ENCODE data around the gene CNIH1.
"Not testable (repeated sequence)": the region's sequence is repeated elsewhere in the genome, so short reads cannot be mapped to it uniquely, and the experiment has no call there.

Gene CNIH1

DNA sequence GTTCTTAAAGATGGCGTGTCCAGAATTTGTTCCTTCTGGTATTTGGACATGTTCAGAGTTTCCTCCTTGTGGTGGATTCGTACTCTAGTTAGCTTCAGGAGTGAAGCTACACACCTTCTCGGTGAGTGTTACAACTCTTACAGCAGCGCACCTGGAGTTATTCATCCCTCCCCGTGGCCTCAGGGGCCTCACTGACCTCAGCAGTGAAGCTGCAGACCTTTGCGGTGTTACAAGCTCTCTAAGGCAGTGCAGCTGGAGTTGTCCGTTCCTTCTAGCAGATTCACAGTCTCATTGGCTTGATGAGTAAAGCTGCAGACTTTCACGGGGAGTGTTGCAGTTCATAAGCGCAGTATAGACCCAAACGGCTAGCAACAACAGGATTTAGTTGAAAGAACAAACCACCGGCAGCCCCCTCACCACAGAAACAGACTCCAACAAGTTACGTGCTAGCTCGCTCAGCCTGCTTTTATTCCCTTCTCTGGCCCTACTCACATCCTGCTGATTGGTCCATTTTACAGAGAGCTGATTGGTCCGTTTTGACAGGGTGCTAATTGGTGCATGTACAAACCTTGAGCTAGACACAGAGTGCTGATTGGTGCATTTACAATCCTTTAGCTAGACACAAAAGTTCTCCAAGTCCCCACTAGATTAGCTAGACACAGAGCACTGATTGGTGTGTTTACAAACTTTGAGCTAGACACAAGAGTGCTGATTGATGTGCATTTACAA, 48.9 kb downstream of the CNIH1 start:
- H3K4me1 Mint-ChIP-seq: peaks cover 1% of the 10 kb centered on the region
- H3K27ac Mint-ChIP-seq: no peak overlapping the region
- no peaks in the 10 kb centered on the region for H3K36me3 Mint-ChIP-seq
- no peak overlapping the region for H3K4me3 Mint-ChIP-seq
- H3K9me3 Mint-ChIP-seq: no peaks in the 10 kb centered on the region
- peaks cover 32% of the 10 kb centered on the region for H3K27me3 Mint-ChIP-seq
- ATAC-seq: no peak

DNA sequence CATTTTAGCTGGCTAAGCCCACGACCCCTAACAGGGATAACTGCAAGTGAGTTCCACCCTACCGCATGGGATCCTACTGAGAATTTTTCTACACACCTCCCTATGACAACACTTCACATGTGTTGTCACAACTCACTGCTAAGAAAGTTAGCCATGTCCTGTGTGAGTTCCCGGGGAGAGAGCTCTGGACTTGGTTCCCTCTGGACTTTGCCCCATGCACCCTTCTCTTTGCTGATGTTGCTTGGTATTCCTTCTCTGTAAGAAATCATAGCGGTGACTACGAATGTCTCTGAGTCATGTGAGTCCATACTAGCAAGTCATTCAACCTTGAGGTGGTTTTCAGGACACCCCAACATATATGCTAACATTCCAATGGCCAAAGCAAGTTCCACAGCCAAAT, 53.8 kb downstream of the CNIH1 start:
- no peaks in the 10 kb centered on the region for H3K9me3 Mint-ChIP-seq
- H3K4me3 Mint-ChIP-seq: no peak overlapping the region
- H3K4me1 Mint-ChIP-seq: no peaks in the 10 kb centered on the region
- H3K27ac Mint-ChIP-seq: no peak overlapping the region
- ATAC-seq: no peak
- peaks cover 41% of the 10 kb centered on the region for H3K27me3 Mint-ChIP-seq
- no peaks in the 10 kb centered on the region for H3K36me3 Mint-ChIP-seq

DNA sequence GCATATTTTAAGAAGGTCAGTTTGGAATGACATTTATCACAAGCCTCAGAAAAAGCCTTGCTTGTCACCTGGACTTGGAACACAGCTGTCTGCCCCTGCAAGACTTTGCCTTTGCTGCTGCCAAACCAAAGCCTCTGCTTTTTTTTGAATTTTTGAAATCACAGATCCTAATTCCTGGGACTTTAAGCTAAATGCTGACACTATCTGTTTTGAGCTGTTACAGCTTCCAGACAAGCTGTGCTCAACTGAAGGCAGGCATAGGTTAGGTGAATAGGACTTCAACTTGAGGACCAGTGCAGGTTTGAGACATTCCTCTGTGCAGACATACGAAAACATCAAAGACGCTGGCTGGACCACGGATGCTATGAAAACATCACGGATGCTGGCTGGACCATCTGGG, 55.6 kb downstream of the CNIH1 start:
- Mint-ChIP-seq H3K36me3 (no peaks in the 10 kb centered on the region), H3K4me3 (no peak overlapping the region), H3K9me3 (peaks cover 2% of the 10 kb centered on the region), H3K4me1 (no peaks in the 10 kb centered on the region), H3K27me3 (peaks cover 28% of the 10 kb centered on the region), H3K27ac (no peak overlapping the region)
- ATAC-seq: no peak

DNA sequence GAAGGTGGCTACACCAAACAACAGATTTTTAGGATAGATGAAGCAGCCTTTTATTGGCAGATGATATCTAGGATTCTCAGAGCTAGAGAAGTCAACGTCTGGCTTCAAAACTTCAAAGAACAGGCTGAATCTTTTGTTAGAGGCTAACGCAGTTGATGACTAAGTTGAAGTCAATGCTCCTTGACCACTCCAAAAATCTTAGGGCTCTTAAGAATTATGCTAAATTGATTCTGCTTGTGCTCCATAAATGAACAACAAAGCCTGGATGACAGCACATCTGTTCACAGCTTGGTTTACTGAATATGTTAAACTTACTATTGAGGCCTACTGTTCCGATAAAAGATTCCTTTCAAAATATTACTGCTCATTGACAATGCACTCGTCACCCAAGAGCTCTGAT, 57.3 kb downstream of the CNIH1 start:
- H3K27ac Mint-ChIP-seq: no peak overlapping the region
- peaks cover 36% of the 10 kb centered on the region for H3K27me3 Mint-ChIP-seq
- ATAC-seq: no peak

GRCh38 chr14:54381821-54382220, 59.4 kb downstream of the CNIH1 start:
- Mint-ChIP-seq H3K4me1 (peaks cover 16% of the 10 kb centered on the region), H3K36me3 (no peaks in the 10 kb centered on the region), H3K27ac (no peak overlapping the region), H3K4me3 (no peak overlapping the region), H3K9me3 (peaks cover 2% of the 10 kb centered on the region), H3K27me3 (peaks cover 33% of the 10 kb centered on the region)
- ATAC-seq: no peak

More for the DNA sequence above, 57.3 kb downstream of the CNIH1 start:
- Mint-ChIP-seq H3K9me3 (peaks cover 2% of the 10 kb centered on the region), H3K4me1 (peaks cover 7% of the 10 kb centered on the region), H3K36me3 (no peaks in the 10 kb centered on the region), H3K4me3 (no peak overlapping the region)

DNA sequence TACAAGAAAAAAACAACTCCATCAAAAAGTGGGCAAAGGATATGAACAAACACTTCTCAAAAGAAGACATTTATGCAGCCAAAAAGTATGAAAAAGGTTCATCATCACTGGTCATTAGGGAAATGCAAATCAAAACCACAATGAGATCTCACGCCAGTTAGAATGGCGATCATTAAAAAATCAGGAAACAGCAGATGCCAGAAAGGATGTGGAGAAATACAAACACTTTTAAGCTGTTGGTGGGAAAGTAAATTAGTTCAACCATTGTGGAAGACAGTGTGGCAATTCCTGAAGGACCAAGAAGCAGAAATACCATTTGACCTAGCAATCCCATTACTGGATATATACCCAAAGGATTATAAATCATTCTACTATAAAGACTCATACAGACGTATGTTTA, 60.6 kb downstream of the CNIH1 start:
- H3K27me3 Mint-ChIP-seq: peaks cover 29% of the 10 kb centered on the region
- not testable (repeated sequence) for H3K27ac Mint-ChIP-seq, H3K4me3 Mint-ChIP-seq, H3K9me3 Mint-ChIP-seq, ATAC-seq, H3K36me3 Mint-ChIP-seq
- peaks cover 16% of the 10 kb centered on the region for H3K4me1 Mint-ChIP-seq

GRCh38 chr14:54378893-54379292, 62.3 kb downstream of the CNIH1 start:
- ATAC-seq, H3K9me3 Mint-ChIP-seq, H3K36me3 Mint-ChIP-seq, H3K4me3 Mint-ChIP-seq, H3K27ac Mint-ChIP-seq: not testable (repeated sequence)
- Mint-ChIP-seq H3K27me3 (peaks cover 35% of the 10 kb centered on the region), H3K4me1 (peaks cover 16% of the 10 kb centered on the region)

GRCh38 chr14:54377501-54377900, 63.7 kb downstream of the CNIH1 start:
- peaks cover 16% of the 10 kb centered on the region for H3K4me1 Mint-ChIP-seq
- no peak overlapping the region for H3K4me3 Mint-ChIP-seq
- no peaks in the 10 kb centered on the region for H3K36me3 Mint-ChIP-seq
- H3K27me3 Mint-ChIP-seq: peaks cover 35% of the 10 kb centered on the region
- H3K9me3 Mint-ChIP-seq: peaks cover 2% of the 10 kb centered on the region
- ATAC-seq: no peak
- H3K27ac Mint-ChIP-seq: no peak overlapping the region

DNA sequence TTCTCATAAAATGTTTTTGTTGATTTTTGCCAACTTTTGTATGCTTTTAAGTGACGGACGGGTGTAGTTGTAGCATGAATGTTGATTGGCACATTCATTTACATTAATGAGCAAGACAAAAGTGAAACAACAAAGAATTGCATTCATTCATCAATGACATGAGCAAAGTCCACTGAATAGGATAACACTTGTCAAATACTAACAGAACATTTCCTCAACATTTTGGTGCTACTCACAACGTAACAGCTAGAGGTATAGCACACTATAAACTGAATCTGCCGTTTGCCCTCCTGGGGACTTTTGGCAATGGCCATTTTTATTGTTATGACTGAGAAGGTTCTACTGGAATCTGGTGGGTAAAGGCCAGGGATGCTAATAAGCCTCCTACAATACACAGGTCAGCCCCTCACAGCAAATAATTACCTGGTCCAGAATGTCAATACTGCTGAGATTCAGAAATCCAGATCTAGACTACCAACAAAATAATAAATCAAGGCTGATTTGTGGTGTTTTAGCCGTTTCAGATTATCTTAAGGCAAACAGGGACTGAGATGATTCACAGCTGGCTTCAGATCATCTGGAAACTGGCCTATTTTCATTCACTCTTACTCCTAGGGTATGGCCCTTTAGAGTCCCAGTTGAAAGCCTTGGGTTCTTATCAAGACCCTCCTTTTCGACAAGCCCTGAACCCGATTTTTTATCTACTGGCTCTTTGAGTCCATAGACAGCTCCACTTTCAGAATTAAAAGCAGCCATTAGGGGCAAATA, 66.9 kb downstream of the CNIH1 start:
- Mint-ChIP-seq H3K36me3 (no peaks in the 10 kb centered on the region), H3K27ac (no peak overlapping the region), H3K4me3 (no peak overlapping the region), H3K4me1 (peaks cover 14% of the 10 kb centered on the region), H3K27me3 (peaks cover 26% of the 10 kb centered on the region), H3K9me3 (no peaks in the 10 kb centered on the region)
- no peak for ATAC-seq
